ENCODE measurements around the gene MCL1. TPM values are rescaled to one million over a fixed set of nuclear protein-coding genes. Genes with fewer than 3 reads are reported as not detected.

Gene MCL1
- total and polyA plus RNA-seq, 10 of the 15 experiments (the other 5 are each of a cell fraction or from before 2014, with no cell fraction given) = 18.1 to 148 (median 86.4) TPM

GRCh38 chr1:150559656-150560010 lies 19.8 kb downstream of the MCL1 start:
- SMC1A ChIA-PET (ENCODE audit: uncharacterized antibody, unreplicated experiment) = interaction anchor here (1.4 to 12.5 kb wide), 4 partner anchors 8 to 69 kb away, joined by 3 to 388 read pairs (median 214); partner anchors contain the start of genes ENSA and MCL1
- FAIRE-seq (no peak), DNase-seq (ENCODE audit: low read depth, low spot score) (no peak), ATAC-seq (no peak)
- peaks cover 24% of the 10 kb centered on the region for H3K79me2 ChIP-seq (ENCODE audit: control insufficient read depth, insufficient read depth, low read length)
- H3K9me3 ChIP-seq (replicated peaks; ENCODE audit: control insufficient read depth, insufficient read depth, low read length) = no peaks in the 10 kb centered on the region
- H3K9ac ChIP-seq (ENCODE audit: control insufficient read depth, insufficient read depth, low read length) = no peak overlapping the region
- RAD21 ChIA-PET (ENCODE audit: unreplicated experiment) = interaction anchor here (1.0 to 12.1 kb wide), 9 partner anchors 17 to 363 kb away, joined by 3 to 387 read pairs (median 11); partner anchors contain the start of genes ENSA, FALEC, GOLPH3L and MCL1
- no peak overlapping the region for H2AFZ ChIP-seq (ENCODE audit: control insufficient read depth, low read depth, low read length)
- no peak overlapping the region for H3K27ac ChIP-seq (ENCODE audit: control insufficient read depth, insufficient read depth)
- no peaks in the 10 kb centered on the region for H3K36me3 ChIP-seq (ENCODE audit: control insufficient read depth in 2 of 2, insufficient read depth in 2 of 2, low read length in 1 of 2)
- peaks cover 19% of the 10 kb centered on the region for H3K4me1 ChIP-seq (ENCODE audit: control insufficient read depth, insufficient read depth, low read length)
- in situ Hi-C loops (cut with MboI) (no loop called here), intact Hi-C loops (cut with micrococcal nuclease; ENCODE audit: unreplicated experiment) (loop anchor here (2.0 to 5.0 kb wide), 5 partner anchors 138 to 418 kb away; partner anchors contain the start of genes CTSS, GOLPH3L and SETDB1)
- H3K4me3 ChIP-seq = no peak overlapping the region
- H3K27me3 ChIP-seq (replicated peaks in 1 of 2; ENCODE audit: control insufficient read depth in 2 of 2, insufficient read depth in 2 of 2, low read length in 1 of 2) = no peaks in the 10 kb centered on the region
- BruUV-seq (replicated peaks) = no TSS peak
- 52% methylated on average over 10 of the region's 10 CpGs for WGBS (ENCODE audit: insufficient coverage, insufficient replicate concordance, low lambda C conversion rate, missing lambda C conversion rate)
- POLR2A ChIA-PET = interaction anchor here (0.5 to 10.5 kb wide), 4 partner anchors 19 to 69 kb away, joined by 3 to 95 read pairs (median 36); partner anchors contain the start of gene ENSA
- no peak overlapping the region for H3K4me2 ChIP-seq (ENCODE audit: control insufficient read depth, insufficient read depth)
- CTCF ChIA-PET = interaction anchor here (0.6 to 13.7 kb wide), 34 partner anchors 9 to 436 kb away, joined by 3 to 390 read pairs (median 6); partner anchors contain the start of genes ANXA9, CA14, CTSS and ENSA
- no peaks in the 10 kb centered on the region for H4K20me1 ChIP-seq (ENCODE audit: control insufficient read depth, insufficient read depth)
- TF ChIP-seq CHD1 (IDR thresholded peaks at IDR 0.05; ENCODE audit: low read depth, low read length) (no peak), E4F1 (IDR thresholded peaks at IDR 0.05; ENCODE audit: borderline replicate concordance, partially characterized antibody) (no peak), NFIC (IDR thresholded peaks at IDR 0.05; ENCODE audit: low read depth, low read length) (no peak), CUX1 (IDR thresholded peaks at IDR 0.05; ENCODE audit: insufficient replicate concordance, low read depth, low read length) (no peak), ATF3 (IDR thresholded peaks at IDR 0.05; ENCODE audit: borderline replicate concordance, extremely low read depth, low read depth, low read length) (no peak), BCLAF1 (IDR thresholded peaks at IDR 0.05) (no peak), ATF2 (IDR thresholded peaks at IDR 0.05; ENCODE audit: low read length) (no peak), ASH2L (IDR thresholded peaks at IDR 0.05; ENCODE audit: borderline replicate concordance, low read depth) (no peak), HCFC1 (IDR thresholded peaks at IDR 0.05; ENCODE audit: low read length) (no peak), SMAD1 (IDR thresholded peaks at IDR 0.05; ENCODE audit: low read depth, partially characterized antibody) (no peak), HDGF (IDR thresholded peaks at IDR 0.05) (no peak)
